BJ (cell line): ENCODE measurements around the gene DDIAS. TPM values are rescaled to one million over a fixed set of nuclear protein-coding genes. Genes with fewer than 3 reads are reported as not detected.

Experiments used
- CTCF ChIA-PET: fragments of 350-600 bp; formaldehyde crosslinking; extraction: SDS; loops from one replicate; lab custom pipeline; 2021; ENCODE audit warnings: antibody characterized with exemption, inconsistent platforms; lab: Yijun Ruan, JAX
- POLR2A ChIA-PET: fragments of 300-600 bp; sonication (Branson Sonifier 250); formaldehyde crosslinking; extraction: SDS; loops from one replicate; lab custom pipeline; 2021; ENCODE audit warnings: antibody characterized with exemption; lab: Charles Lee
- DNase-seq: peaks from one replicate; pipeline ENCODE4 v3.0.0-alpha.2; 2011; ENCODE audit warnings: low read depth
- H3K27me3 ChIP-seq: 2 replicates; pipeline ENCODE4 v1.6.0; 2011; ENCODE audit warnings: low read length; ENCODE audit not compliant: control insufficient read depth, insufficient read depth
- H3K36me3 ChIP-seq: 2 replicates; pipeline ENCODE4 v1.5.1; 2011; ENCODE audit warnings: low read length; ENCODE audit not compliant: control insufficient read depth, insufficient read depth
- H3K4me3 ChIP-seq: 2 replicates; pipeline ENCODE4 v1.5.1; 2011; ENCODE audit warnings: low read depth, mild to moderate bottlenecking, control low read depth, low read length
- CTCF ChIP-seq: IDR thresholded peaks from 2 replicates; pipeline ENCODE4 v1.5.1; 2011; ENCODE audit warnings: low read depth, mild to moderate bottlenecking, control low read depth, inconsistent platforms, low read length, moderate library complexity; ENCODE audit not compliant: insufficient read depth
- polyA plus RNA-seq: library from polyadenylated mRNA; depleted of rRNA; stranded (reverse); fragments of >200 nt; gene quantifications from 2 replicates; pipeline ENCODE4 v1.2.3, GENCODE V29; 2011

The DDIAS gene
- polyA plus RNA-seq, 1 experiment, result 2.7 TPM

DNA sequence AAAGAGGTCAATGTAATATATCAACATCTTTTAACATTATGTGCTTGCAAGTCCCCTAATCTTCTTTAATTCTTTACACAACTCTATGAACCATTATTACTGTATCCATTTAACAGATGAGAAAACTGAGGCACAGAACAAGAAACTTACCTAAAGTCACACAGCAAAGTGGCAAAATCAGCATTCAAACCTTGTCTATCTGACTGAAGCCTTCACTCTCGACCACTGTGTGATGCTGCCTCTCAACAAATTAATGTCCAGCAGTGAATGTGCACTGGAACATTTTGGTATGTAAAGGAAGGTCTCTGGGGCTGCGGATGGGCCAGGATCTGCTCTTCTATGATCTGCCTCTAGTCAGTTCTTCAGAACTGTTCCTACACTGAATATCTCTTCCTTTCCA is 43.4 kb upstream of the DDIAS start:
- CTCF ChIA-PET, result interaction anchor here (2.8 kb wide), 1 partner anchor 83 kb away, joined by 17 read pairs; no protein-coding TSS in a partner anchor
- no peaks in the 10 kb centered on the region for H3K36me3 ChIP-seq
- H3K27me3 ChIP-seq, result no peaks in the 10 kb centered on the region
- POLR2A ChIA-PET, result no interaction called here
- no peak for DNase-seq
- no peak for TF ChIP-seq CTCF
- no peak overlapping the region for H3K4me3 ChIP-seq

- no peak overlapping the region for H3K4me3 ChIP-seq
- H3K27me3 ChIP-seq, result no peaks in the 10 kb centered on the region
- ChIA-PET CTCF (interaction anchor here (1.7 to 2.8 kb wide), 3 partner anchors 7 to 135 kb away, joined by 4 to 17 read pairs (median 6); no protein-coding TSS in a partner anchor), POLR2A (no interaction called here)
- H3K36me3 ChIP-seq, result no peaks in the 10 kb centered on the region
- no peak for TF ChIP-seq CTCF
- peak; percentile 49 for DNase-seq
Measured at GRCh38 chr11:82858556-82859091, 42.9 kb upstream of the DDIAS start.

DNA sequence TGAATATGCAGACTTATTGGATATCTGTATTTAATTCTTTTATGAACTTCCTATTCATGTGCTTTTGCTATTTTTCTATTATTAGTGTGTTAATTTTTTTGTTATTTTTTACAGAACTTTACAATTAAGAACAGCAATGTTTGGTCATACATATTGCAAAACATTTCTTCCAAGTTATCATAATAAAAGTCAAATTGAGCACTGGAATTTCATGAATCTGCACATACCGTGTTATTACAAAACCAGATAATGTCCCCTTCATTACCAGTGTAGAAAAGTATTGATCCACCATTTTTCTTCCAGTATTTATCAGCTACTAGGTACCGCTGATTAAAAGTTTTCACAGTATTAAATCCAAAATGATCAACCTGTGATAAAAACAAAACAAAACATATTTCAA is 41.8 kb upstream of the DDIAS start:
- DNase-seq, result no peak
- POLR2A ChIA-PET, result no interaction called here
- CTCF ChIA-PET, result interaction anchor here (1.4 to 2.8 kb wide), 5 partner anchors 9 to 142 kb away, joined by 4 to 17 read pairs (median 4); no protein-coding TSS in a partner anchor
- Histone ChIP-seq H3K36me3 (no peaks in the 10 kb centered on the region), H3K27me3 (no peaks in the 10 kb centered on the region), H3K4me3 (no peak overlapping the region)
- no peak for TF ChIP-seq CTCF

DNA sequence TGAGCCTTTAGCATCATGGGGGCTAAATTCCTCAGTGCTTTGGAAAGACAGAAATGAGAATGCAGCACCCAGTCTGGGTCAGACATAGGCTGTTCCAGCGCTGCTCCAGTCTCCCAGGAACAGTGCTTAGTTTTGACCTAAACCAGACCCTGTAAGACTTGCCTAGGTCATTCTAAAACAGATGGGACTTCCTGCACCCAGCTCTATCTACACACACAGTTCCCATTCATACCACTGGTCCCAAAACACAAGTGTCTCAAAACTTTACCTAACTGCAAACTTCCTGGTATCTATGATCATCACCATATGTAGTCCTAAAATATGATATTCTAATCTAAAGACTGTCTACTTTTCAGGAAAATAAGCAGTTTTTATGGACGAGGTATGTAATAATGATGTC is 39.2 kb upstream of the DDIAS start:
- POLR2A ChIA-PET, result no interaction called here
- CTCF ChIA-PET, result interaction anchor here (1.1 to 1.9 kb wide), 3 partner anchors 10 to 144 kb away, joined by 4 to 16 read pairs (median 7); no protein-coding TSS in a partner anchor
- Histone ChIP-seq H3K27me3 (no peaks in the 10 kb centered on the region), H3K36me3 (no peaks in the 10 kb centered on the region), H3K4me3 (no peak overlapping the region)
- no peak for DNase-seq
- TF ChIP-seq CTCF, result no peak

GRCh38 chr11:82863209-82863608 is 38.3 kb upstream of the DDIAS start:
- no peak for DNase-seq
- TF ChIP-seq CTCF, result no peak
- no peak overlapping the region for H3K4me3 ChIP-seq
- CTCF ChIA-PET, result interaction anchor here (1.1 to 1.9 kb wide), 3 partner anchors 11 to 145 kb away, joined by 4 to 16 read pairs (median 7); no protein-coding TSS in a partner anchor
- H3K36me3 ChIP-seq, result no peaks in the 10 kb centered on the region
- POLR2A ChIA-PET, result no interaction called here
- no peaks in the 10 kb centered on the region for H3K27me3 ChIP-seq
